NT2/D1 (cell line): ENCODE results near the gene SPPL3.
"Not testable (repeated sequence)": the region's sequence is repeated elsewhere in the genome, so short reads cannot be mapped to it uniquely, and the experiment has no call there.

Experiments
- SUZ12 ChIP-seq: IDR thresholded peaks from 2 replicates; pipeline ENCODE4 v1.6.1; 2011; ENCODE audit not compliant: insufficient read length, insufficient read depth; ENCODE audit errors: extremely low read depth
- YY1 ChIP-seq: IDR thresholded peaks from 2 replicates; pipeline ENCODE4 v1.6.1; 2011; ENCODE audit not compliant: insufficient read length, insufficient read depth
- ZNF274 ChIP-seq: IDR thresholded peaks from 2 replicates; pipeline ENCODE4 v1.6.1; 2011; ENCODE audit warnings: mild to moderate bottlenecking, low read depth, low read length

DNA sequence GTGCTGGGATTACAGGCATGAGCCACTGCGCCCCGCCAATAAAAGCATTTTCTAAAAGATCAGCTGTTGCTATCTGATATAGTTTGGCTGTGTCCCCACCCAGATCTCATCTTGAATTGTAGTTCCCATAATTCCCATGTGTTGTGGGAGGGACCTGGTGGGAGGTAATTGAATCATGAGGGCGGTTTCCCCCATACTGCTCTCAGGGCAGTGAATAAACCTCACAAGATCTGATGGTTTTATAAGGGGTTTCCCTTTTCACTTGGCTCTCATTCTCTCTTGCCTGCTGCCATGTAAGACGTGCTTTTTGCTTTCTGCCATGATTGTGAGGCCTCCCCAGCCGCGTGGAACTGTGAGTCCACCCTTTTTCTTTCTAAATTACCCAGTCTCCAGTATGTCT is 41.4 kb upstream of the SPPL3 start:
- not testable (repeated sequence) for TF ChIP-seq ZNF274, YY1, SUZ12
